Measurements from ENCODE around the gene TOGARAM2.

TOGARAM2 gene

GRCh38 chr2:29013057-29013780 is 32.1 kb downstream of the TOGARAM2 start (continued):
- TF ChIP-seq CSRNP3 (CRISPR knock-in tag; IDR thresholded peaks at IDR 0.05): no peak
- no peak for TF ChIP-seq PPARA (CRISPR knock-in tag; IDR thresholded peaks at IDR 0.05; ENCODE audit: borderline replicate concordance)
- no peak for TF ChIP-seq CSDC2 (CRISPR knock-in tag; IDR thresholded peaks at IDR 0.05)
- TF ChIP-seq OSR1 (CRISPR knock-in tag; IDR thresholded peaks at IDR 0.05): no peak

- no peak for TF ChIP-seq ZNF8 (CRISPR knock-in tag; IDR thresholded peaks at IDR 0.05)
- TF ChIP-seq TOX (CRISPR knock-in tag; IDR thresholded peaks at IDR 0.05; ENCODE audit: borderline replicate concordance): no peak
- no peak for TF ChIP-seq CSDC2 (CRISPR knock-in tag; IDR thresholded peaks at IDR 0.05)
- TF ChIP-seq GLIS3 (CRISPR knock-in tag; IDR thresholded peaks at IDR 0.05): no peak
- TF ChIP-seq ARNTL (CRISPR knock-in tag; IDR thresholded peaks at IDR 0.05; ENCODE audit: borderline replicate concordance, low read depth): no peak
- no peak for ATAC-seq
Measured at GRCh38 chr2:29014331-29014730, 33.2 kb downstream of the TOGARAM2 start.

- ATAC-seq: peak; percentile 16; the same call in 1 of the 3 replicates
- TF ChIP-seq ZNF8 (CRISPR knock-in tag; IDR thresholded peaks at IDR 0.05) (no peak), POU6F1 (CRISPR knock-in tag; IDR thresholded peaks at IDR 0.05; ENCODE audit: borderline replicate concordance, low read depth) (no peak), BACH2 (CRISPR knock-in tag; IDR thresholded peaks at IDR 0.05; ENCODE audit: borderline replicate concordance) (no peak), PPARA (CRISPR knock-in tag; IDR thresholded peaks at IDR 0.05; ENCODE audit: borderline replicate concordance) (no peak), PATZ1 (CRISPR knock-in tag; IDR thresholded peaks at IDR 0.05; ENCODE audit: borderline replicate concordance) (no peak), GLIS3 (CRISPR knock-in tag; IDR thresholded peaks at IDR 0.05) (no peak), OSR1 (CRISPR knock-in tag; IDR thresholded peaks at IDR 0.05) (no peak), CREB5 (CRISPR knock-in tag; IDR thresholded peaks at IDR 0.05; ENCODE audit: low read depth) (no peak), ZFP30 (CRISPR knock-in tag; IDR thresholded peaks at IDR 0.05) (no peak), ISL1 (CRISPR knock-in tag; IDR thresholded peaks at IDR 0.05) (no peak), RARB (CRISPR knock-in tag; IDR thresholded peaks at IDR 0.05) (no peak), ZFP3 (CRISPR knock-in tag; IDR thresholded peaks at IDR 0.05) (no peak), ESRRG (CRISPR knock-in tag; IDR thresholded peaks at IDR 0.05) (no peak), ZC3H10 (CRISPR knock-in tag; IDR thresholded peaks at IDR 0.05) (no peak), TSHZ2 (CRISPR knock-in tag; IDR thresholded peaks at IDR 0.05) (no peak), ZNF565 (CRISPR knock-in tag; conservative IDR thresholded peaks at IDR 0.05; ENCODE audit: low read depth) (no peak)
Measured at GRCh38 chr2:29014811-29015421, 33.8 kb downstream of the TOGARAM2 start.
